ENCODE results near the gene TRIM71. TPM values are rescaled to one million over a fixed set of nuclear protein-coding genes. Genes with fewer than 3 reads are reported as not detected.
"Not testable (repeated sequence)": the region's sequence is repeated elsewhere in the genome, so short reads cannot be mapped to it uniquely, and the experiment has no call there.

TRIM71 gene
- total RNA-seq, 1 donor from 2014 or later = not detected

DNA sequence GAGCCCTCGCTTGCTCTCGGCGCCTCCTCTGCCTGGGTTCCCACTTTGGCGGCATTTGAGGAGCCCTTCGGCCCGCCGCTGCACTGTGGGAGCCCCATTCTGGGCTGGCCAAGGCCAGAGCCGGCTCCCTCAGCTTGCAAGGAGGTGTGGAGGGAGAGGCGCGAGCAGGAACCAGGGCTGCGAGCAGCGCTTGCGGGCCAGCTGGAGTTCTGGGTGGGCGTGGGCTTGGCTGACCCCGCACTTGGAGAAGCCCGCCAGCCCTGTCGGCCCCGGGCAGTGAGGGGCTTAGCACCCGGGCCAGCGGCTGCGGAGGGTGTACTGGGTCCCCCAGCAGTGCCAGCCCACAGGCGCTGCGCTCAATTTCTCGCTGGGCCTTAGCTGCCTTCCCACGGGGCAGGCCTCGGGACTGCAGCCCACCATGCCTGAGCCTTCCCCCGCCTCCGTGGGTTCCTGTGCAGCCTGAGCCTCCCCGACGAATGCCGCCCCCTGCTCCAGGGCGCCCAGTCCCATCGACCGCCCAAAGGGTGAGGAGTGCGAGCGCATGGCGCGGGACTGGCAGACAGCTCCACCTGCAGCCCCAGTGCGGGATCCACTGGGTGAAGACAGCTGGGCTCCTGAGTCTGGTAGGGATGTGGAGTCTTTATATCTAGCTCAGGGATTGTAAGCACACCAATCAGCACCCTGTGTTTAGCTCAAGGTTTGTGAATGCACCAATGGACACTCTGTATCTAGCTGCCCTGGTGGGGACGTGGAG is 121.9 kb downstream of the TRIM71 start:
- not testable (repeated sequence) for ATAC-seq

GRCh38 chr3:32940726-32941125 is 122.9 kb downstream of the TRIM71 start:
- ATAC-seq = no peak

GRCh38 chr3:32945136-32945535 is 127.3 kb downstream of the TRIM71 start:
- ATAC-seq = peak; percentile 77

DNA sequence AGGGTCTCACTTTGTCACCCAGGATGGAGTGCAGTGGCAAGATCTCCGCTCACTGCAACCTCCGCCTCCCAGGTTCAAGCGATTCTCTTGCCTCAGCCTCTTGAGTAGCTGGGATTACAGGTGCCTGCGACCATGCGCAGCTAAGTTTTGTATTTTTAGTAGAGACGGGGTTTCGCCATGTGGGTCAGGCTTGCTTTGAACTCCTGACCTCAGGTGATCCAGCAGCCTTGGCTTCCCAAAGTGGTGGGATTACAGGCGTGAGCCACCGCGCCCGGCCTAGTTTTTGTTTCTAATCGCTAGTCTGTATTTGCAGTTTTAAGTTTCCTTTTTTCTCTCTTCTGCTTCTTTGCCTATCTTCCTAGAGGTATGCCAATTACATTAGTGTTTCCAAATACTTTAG is 127.8 kb downstream of the TRIM71 start:
- ATAC-seq = not testable (repeated sequence)

DNA sequence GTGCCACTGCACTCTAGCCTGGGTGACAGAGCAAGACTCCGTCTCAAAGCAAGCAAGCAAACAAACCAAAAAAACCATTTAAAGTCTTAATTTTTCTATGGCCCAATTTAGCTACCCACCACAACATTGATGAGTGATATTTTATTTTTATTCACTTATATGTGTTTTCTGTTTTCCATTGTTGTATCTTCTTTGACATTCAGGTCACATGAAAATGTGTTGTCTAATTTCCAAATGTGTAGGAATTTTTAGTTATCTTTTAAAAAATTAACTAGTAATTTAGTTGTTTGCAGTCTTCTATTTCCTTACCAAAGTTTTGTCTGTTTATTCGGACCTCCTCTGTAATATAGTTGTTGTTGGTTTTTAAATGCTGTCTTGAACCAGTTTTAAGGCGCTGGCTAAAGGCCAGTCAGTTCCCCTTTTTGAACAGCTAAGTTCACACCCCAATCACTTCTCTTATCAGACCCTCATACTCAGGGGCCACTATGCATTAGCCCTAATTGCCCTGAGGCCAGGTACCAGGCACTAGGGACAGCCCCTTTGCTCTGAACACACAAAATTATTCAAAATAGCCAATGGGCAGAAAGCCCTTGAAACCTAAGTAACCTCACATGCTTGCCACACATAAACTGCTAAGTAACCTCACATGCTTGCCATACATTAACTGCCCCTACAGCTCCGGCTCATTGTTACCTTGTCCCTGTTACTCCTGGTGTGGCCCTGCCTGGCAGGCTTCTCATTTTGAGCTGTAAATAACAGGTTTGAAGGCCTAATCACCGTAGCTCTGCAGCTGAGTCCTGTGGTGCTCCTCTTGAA is 129.4 kb downstream of the TRIM71 start:
- no peak for ATAC-seq

Other genes starting within 250 kb of the TRIM71 start
- gene DYNC1LI1, start 247.1 kb upstream of the TRIM71 start, total RNA-seq = 21.3 TPM
- 25.7 TPM for gene CNOT10, start 132.8 kb upstream of the TRIM71 start, total RNA-seq
- gene CCR4, start 133.6 kb downstream of the TRIM71 start, total RNA-seq = 0.40 TPM

Measured in esophagus mucosa (tissue), 1 donor.